ENCODE results near the gene C12orf43.

Gene C12orf43

DNA sequence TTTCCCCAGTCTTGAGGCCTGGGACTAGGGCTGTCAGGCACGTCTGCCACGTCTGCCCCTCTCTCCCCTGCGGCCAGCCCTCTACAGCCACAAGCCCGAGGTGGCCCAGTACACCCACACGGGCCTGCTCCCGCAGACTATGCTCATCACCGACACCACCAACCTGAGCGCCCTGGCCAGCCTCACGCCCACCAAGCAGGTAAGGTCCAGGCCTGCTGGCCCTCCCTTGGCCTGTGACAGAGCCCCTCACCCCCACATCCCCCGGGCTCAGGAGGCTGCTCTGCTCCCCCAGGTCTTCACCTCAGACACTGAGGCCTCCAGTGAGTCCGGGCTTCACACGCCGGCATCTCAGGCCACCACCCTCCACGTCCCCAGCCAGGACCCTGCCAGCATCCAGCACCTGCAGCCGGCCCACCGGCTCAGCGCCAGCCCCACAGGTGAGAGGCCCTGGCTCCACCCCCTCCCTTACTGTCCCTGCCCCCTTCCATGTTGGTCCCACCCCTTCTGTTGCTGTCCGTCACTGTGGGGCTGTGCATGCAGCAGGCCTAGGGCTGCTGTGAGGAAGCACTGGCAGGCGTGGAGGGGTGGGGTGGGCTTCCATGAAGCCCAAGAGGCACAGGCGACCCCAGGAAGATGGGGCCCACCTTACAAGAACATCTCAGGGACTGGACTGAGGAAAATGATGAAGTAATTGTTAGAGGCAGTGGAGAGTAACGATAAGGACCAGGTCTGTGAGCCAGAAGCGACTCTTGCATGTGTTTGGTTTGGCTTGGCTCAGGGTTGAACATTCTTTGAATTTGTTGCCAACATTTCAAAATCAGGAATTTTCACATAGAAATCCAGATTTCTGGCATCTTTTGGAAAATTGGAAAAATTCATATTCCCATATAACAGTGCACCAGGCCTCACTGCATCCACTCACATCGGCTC lies 16.8 kb downstream of the C12orf43 start:
- peak; percentile 55 for DNase-seq (ENCODE audit: low spot score)

DNA sequence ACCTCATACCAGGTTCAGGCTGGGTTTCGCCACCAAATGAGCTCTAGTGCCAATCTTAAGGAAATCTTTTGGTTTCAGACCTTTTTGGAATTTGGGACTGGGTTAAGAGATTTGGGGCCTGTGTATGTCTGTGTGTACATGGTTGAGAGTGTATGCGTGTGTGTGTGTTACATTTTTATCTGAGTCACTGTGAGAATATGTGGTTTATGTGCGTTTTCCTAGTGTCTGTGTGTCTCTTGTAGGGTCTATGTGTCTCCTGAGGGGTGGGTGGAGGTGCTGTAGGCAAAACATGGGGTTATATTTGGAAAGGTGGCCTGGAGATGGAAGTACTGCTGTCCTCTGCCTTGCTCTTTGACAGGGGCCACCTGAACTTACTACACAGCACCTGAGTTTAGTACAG lies 17.9 kb downstream of the C12orf43 start:
- DNase-seq (ENCODE audit: low spot score) = peak; percentile 39

- DNase-seq (ENCODE audit: low spot score) = no peak
These were observed 18.8 kb downstream of the C12orf43 start for GRCh38 chr12:120997448-120997847.

DNA sequence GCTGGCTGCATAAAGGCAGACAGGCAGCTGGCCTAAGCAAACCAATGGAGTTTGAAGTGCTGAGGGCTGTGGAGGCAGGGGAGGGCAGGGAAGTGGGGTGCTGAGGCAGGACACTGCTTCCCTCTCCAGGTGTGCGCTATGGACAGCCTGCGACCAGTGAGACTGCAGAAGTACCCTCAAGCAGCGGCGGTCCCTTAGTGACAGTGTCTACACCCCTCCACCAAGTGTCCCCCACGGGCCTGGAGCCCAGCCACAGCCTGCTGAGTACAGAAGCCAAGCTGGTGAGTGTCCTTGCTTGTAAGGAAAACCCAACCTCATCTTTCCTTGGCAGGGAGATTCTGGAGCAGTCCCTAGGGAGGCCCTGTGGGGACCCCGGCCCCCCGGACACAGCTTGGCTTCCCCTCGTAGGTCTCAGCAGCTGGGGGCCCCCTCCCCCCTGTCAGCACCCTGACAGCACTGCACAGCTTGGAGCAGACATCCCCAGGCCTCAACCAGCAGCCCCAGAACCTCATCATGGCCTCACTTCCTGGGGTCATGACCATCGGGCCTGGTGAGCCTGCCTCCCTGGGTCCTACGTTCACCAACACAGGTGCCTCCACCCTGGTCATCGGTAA lies 20.0 kb downstream of the C12orf43 start:
- DNase-seq (ENCODE audit: low spot score) = no peak

- DNase-seq (ENCODE audit: low spot score) = no peak
These were observed 21.5 kb downstream of the C12orf43 start for GRCh38 chr12:120994589-120995337.

- DNase-seq (ENCODE audit: low spot score) = no peak
These were observed 22.2 kb downstream of the C12orf43 start for GRCh38 chr12:120994059-120994458.

DNA sequence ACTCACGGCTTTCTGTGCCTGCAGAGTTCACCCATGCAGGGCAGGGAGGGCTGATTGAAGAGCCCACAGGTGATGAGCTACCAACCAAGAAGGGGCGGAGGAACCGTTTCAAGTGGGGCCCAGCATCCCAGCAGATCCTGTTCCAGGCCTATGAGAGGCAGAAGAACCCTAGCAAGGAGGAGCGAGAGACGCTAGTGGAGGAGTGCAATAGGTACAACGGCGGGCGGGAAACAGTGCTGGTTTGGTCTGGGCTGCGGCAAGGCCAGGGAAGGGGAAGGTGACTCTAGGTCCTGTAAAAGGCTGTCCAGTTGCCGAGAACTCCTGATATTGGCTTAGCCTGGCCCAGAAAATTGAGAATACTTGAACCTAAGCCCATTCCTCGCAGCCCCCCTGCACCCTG lies 22.8 kb downstream of the C12orf43 start:
- DNase-seq (ENCODE audit: low spot score) = no peak

DNA sequence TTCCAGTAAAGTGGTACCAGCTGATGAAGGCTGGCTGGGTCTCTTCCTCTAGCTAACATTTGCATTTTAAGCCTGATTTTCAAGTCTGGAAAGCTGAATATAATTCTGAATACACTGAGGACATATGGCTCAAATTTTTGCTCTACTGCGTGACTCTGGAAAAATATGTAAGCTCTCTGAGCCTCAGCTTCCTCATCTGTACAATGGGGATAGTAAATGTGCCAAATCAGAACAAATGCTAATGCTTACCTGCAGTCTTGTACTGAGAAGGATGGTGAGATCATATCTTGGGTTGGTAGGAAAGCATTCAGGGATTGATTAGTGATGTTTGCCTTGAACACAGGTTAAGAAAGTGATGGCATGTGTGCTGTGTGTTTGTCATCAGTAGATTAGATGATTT lies 23.3 kb downstream of the C12orf43 start:
- no peak for DNase-seq (ENCODE audit: low spot score)

DNA sequence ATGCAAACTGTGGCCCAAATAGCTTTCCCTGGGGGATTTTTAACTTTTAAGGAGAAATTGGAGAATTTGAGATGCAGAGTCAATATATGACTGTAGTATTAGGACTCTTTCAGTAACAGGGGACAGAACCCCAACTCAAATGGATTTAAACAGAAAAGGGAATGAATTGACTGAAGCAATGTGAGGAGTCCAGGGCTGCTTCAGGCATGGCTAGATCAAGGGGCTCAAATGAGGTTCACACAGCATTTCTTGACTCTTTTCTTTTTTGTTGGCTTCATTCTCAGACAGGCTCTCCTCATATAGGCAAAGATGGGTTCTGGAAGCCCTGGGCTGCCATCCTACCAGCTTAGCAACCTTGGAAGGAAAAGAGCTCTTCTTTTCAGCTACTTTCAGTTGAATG lies 24.3 kb downstream of the C12orf43 start:
- DNase-seq (ENCODE audit: low spot score) = no peak

DNA sequence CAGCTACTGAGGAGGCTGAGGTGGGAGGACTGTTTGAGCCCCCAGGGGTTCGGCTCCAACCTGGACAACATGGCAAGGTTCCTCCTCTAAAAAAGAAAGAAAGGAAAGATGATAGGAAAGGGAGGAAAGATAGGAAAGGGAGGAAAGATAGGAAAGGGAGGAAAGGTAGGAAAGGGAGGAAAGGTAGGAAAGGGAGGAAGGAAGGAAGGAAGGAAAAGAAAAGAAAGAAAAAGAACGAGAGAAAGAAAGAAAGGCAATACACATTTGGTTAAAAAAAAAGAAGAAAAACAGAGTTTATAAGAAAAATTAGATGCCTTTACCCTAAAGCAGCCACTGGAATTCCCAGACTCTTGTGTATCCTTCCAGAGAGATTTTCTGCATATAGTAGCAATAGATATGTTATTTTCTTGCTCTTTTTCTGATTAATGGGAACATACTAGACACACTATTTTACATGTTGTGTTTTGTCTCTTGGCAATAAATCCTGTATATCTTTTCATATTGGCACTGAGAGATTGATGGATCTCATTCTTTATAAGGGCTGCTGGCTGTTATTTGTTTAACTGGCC lies 25.7 kb downstream of the C12orf43 start:
- no peak for DNase-seq (ENCODE audit: low spot score)

- DNase-seq (ENCODE audit: low spot score) = no peak
These were observed 26.6 kb downstream of the C12orf43 start for GRCh38 chr12:120989687-120990086.

DNA sequence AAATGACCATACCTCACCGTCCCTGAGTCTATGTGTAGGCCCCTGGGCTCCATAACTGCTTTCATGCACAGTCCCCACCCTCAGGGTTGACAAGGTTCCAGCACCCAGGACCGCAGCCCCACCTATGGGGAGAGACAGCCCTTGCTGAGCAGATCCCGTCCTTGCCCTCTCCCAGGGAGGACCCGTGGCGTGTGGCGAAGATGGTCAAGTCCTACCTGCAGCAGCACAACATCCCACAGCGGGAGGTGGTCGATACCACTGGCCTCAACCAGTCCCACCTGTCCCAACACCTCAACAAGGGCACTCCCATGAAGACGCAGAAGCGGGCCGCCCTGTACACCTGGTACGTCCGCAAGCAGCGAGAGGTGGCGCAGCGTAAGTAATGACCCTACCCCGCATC lies 27.6 kb downstream of the C12orf43 start:
- no peak for DNase-seq (ENCODE audit: low spot score)

- no peak for DNase-seq (ENCODE audit: low spot score)
These were observed 28.1 kb downstream of the C12orf43 start for GRCh38 chr12:120988234-120988633.

DNA sequence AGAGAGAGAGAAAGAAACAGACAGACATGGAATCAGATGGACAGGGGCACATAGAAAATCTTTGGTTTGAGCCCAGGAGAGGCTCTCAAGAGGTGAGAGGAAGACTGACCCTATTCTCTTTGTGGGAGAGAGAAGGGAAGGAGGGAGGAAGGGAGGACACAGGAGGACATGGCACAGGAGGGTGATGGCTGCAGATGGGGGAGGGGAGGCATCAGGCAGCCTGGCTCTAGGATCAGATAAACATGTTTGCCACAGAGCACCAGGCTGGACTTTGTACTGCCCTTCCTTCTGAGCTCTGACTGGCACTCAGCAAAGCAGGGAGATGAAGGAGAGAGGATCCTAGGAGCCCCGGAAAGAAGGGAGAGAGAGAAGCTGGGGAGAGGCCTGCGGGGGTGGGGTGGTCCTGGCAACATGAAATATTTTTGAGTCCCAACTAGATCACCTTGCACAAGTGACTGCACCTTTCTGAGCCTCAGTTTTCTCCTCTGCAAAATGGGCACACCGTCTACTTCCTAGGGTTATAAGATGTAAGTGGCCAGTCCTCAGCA lies 31.9 kb downstream of the C12orf43 start:
- DNase-seq (ENCODE audit: low spot score) = no peak

- DNase-seq (ENCODE audit: low spot score) = no peak
These were observed 32.5 kb downstream of the C12orf43 start for GRCh38 chr12:120983759-120984158.

- no peak for DNase-seq (ENCODE audit: low spot score)
These were observed 33.6 kb downstream of the C12orf43 start for GRCh38 chr12:120982659-120983058.

GRCh38 chr12:120981407-120981941 lies 34.8 kb downstream of the C12orf43 start:
- no peak for DNase-seq (ENCODE audit: low spot score)

- no peak for DNase-seq (ENCODE audit: low spot score)
These were observed 35.4 kb downstream of the C12orf43 start for GRCh38 chr12:120980800-120981368.

DNA sequence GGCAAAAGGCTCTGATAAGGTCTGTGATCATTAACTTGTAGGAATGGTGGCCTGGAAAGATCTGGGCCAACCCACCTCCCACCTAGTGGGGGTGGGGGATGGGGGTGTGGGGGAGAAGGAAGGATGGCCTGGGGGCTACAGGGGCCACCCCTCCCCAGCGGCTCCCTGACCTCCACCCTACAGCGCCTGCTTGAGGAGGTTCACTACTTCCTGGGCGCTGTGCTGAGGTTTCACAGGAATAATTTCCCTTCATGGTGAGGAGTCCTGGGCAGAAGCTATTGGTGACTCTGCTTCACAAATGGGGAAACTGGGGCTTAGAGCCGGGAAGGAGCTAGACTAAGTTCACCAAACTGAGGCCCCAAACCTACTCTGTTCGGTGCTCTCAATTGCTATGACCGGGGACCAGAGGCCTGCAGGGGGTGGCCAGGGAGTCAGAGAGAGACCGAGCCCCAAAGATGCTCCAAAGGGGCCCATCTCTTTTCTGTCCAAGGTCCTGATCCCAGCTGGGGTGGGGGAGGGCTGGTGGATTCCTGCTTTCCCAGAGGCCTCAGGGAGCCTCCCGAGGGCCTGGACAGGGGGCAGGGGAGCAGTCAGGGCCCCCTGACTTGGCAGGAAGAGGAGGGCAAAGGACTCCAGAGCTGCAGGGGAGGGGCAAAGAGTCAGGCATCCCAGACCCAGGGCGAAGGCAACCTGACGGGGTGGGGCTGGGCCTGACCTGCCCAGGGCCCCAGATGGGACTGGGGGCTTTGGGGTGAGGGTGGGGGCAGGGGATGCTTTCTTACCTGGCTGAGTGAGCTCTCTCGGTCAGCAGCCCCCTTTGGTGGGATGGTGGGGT lies 36.2 kb downstream of the C12orf43 start:
- DNase-seq (ENCODE audit: low spot score) = no peak

DNA sequence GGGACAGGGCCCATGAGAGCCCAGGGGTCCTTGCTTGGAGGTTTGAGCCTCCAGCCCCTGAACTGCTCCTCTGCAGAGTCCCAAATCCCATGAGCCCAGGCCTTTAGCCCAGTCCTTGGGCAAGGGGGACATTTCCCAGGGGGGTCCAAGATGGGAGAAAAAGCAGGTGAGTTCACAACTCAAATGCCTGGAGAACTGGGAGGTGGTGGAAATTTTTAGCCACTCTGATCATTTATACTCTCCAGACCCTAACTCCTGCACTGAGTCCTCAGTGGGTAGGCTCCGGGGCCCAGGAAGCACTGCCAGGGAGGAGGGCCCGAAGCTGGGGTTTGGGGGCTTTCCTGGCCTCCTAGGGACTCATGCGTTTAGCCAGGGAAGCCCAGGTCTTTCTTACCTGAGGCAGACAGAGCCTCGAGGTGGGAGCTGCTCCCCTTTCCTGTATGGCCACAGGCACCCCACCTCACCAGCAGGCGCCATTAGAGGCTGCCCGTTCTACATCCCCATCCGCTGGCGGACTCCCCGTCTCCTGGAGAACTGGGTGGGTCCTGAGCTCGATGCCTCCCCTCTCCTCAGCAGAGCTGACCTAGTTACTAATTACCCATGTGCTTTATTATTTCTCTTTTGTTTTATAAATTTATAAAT lies 36.9 kb downstream of the C12orf43 start:
- no peak for DNase-seq (ENCODE audit: low spot score)
